ENCODE results near the gene BAZ1A. TPM values are rescaled to one million over a fixed set of nuclear protein-coding genes. Genes with fewer than 3 reads are reported as not detected.

Gene BAZ1A
- total RNA-seq, 1 donor from 2014 or later: 42.5 TPM

- Mint-ChIP-seq H3K4me3 (no peak overlapping the region), H3K27ac (no peak overlapping the region), H3K36me3 (no peaks in the 10 kb centered on the region), H3K27me3 (ENCODE audit: low read depth) (no peaks in the 10 kb centered on the region), H3K4me1 (peaks cover 1% of the 10 kb centered on the region), H3K9me3 (no peaks in the 10 kb centered on the region)
- no peak for TF ChIP-seq CTCF (IDR thresholded peaks at IDR 0.05; ENCODE audit: unreplicated experiment)
- DNase-seq (ENCODE audit: low spot score in 2 of 2, unreplicated experiment in 2 of 2): no peak
Observed at GRCh38 chr14:34912182-34912581, 37.0 kb upstream of the BAZ1A start.

- H3K27ac Mint-ChIP-seq: no peak overlapping the region
- DNase-seq (ENCODE audit: low spot score in 2 of 2, unreplicated experiment in 2 of 2): no peak
Observed at GRCh38 chr14:34911209-34912150, 36.3 kb upstream of the BAZ1A start.

GRCh38 chr14:34906287-34906686 lies 31.1 kb upstream of the BAZ1A start:
- H3K4me1 Mint-ChIP-seq: no peaks in the 10 kb centered on the region
- H3K36me3 Mint-ChIP-seq: no peaks in the 10 kb centered on the region
- DNase-seq (ENCODE audit: low spot score in 2 of 2, unreplicated experiment in 2 of 2): no peak
- no peak overlapping the region for H3K27ac Mint-ChIP-seq
- no peak overlapping the region for H3K4me3 Mint-ChIP-seq
- no peaks in the 10 kb centered on the region for H3K9me3 Mint-ChIP-seq
- TF ChIP-seq CTCF (IDR thresholded peaks at IDR 0.05; ENCODE audit: unreplicated experiment): no peak
- H3K27me3 Mint-ChIP-seq (ENCODE audit: low read depth): no peaks in the 10 kb centered on the region

More at GRCh38 chr14:34911209-34912150, 36.3 kb upstream of the BAZ1A start:
- H3K27me3 Mint-ChIP-seq (ENCODE audit: low read depth): no peaks in the 10 kb centered on the region
- no peak for TF ChIP-seq CTCF (IDR thresholded peaks at IDR 0.05; ENCODE audit: unreplicated experiment)
- H3K9me3 Mint-ChIP-seq: no peaks in the 10 kb centered on the region
- peaks cover 1% of the 10 kb centered on the region for H3K4me1 Mint-ChIP-seq
- H3K36me3 Mint-ChIP-seq: no peaks in the 10 kb centered on the region
- no peak overlapping the region for H3K4me3 Mint-ChIP-seq

GRCh38 chr14:34895277-34895676 lies 20.1 kb upstream of the BAZ1A start:
- no peak overlapping the region for H3K27ac Mint-ChIP-seq
- no peak for DNase-seq (ENCODE audit: low spot score in 2 of 2, unreplicated experiment in 2 of 2)
- H3K4me1 Mint-ChIP-seq: no peaks in the 10 kb centered on the region
- no peak overlapping the region for H3K4me3 Mint-ChIP-seq
- no peak for TF ChIP-seq CTCF (IDR thresholded peaks at IDR 0.05; ENCODE audit: unreplicated experiment)
- no peaks in the 10 kb centered on the region for H3K36me3 Mint-ChIP-seq
- H3K9me3 Mint-ChIP-seq: peaks cover 3% of the 10 kb centered on the region
- no peaks in the 10 kb centered on the region for H3K27me3 Mint-ChIP-seq (ENCODE audit: low read depth)

GRCh38 chr14:34890937-34891336 lies 15.8 kb upstream of the BAZ1A start:
- no peak for TF ChIP-seq CTCF (IDR thresholded peaks at IDR 0.05; ENCODE audit: unreplicated experiment)
- Mint-ChIP-seq H3K36me3 (no peaks in the 10 kb centered on the region), H3K4me1 (no peaks in the 10 kb centered on the region), H3K4me3 (no peak overlapping the region), H3K9me3 (peaks cover 3% of the 10 kb centered on the region), H3K27me3 (ENCODE audit: low read depth) (no peaks in the 10 kb centered on the region), H3K27ac (no peak overlapping the region)
- no peak for DNase-seq (ENCODE audit: low spot score in 2 of 2, unreplicated experiment in 2 of 2)
